HG02852 (cell line): ENCODE data around the gene MAPKAPK2.
A peak's percentile ranks its signal among the peaks of the same experiment; 100 is the strongest.

Source experiments
- ATAC-seq: cut with Tn5 transposase; IDR thresholded peaks from one replicate; pipeline ENCODE4 v1.9.1; 2021; ENCODE audit warnings: mild to moderate bottlenecking, moderate library complexity; ENCODE audit not compliant: unreplicated experiment

MAPKAPK2 gene

DNA sequence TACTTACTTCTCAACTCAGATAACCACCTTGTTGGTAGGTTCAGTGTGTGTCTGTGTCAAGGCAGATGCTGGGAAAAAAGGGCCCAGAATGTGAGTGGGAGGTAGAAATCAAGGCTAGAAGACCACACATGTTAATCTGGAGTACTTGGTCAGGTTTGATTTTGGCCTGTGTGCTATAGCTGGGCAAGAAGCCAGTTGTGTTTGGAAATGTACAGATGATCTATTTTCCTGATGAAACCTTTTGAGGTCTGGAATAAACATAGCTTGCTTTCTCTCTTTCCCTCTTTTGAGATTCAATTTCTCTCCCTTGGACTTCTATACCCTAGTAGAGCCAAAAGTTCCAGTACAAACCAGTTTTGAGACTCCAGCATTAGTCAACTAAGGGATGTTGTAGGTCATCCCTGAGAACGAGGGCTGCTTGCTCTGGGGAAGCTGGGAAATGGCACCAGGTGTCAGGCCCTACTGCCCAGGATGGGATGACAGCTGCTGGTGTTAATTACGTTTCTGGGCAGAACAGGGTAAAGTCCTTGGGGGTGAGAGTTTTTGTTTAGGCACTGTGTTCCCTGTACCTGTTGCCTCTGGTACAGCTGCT, 15.8 kb downstream of the MAPKAPK2 start:
- no peak for ATAC-seq

DNA sequence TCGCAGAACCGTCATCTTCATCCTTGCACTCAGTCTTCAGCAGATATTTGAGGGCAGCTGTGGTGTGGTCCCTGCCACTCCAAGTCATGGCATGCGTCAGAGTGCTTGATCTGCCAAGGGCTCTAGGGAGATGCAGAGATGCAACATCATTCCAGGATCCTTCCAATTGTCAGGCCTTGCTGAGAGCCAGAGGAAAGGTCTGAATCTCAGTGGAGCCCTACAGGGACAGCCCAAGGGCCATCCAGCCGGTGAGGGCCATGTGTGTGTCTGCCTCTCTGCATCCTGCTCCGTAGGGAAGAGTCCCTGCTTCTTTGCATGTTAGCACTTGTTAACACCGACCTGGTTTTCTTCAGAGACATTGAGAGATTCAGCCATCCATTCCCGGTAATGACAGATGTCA, 17.6 kb downstream of the MAPKAPK2 start:
- ATAC-seq, result no peak

DNA sequence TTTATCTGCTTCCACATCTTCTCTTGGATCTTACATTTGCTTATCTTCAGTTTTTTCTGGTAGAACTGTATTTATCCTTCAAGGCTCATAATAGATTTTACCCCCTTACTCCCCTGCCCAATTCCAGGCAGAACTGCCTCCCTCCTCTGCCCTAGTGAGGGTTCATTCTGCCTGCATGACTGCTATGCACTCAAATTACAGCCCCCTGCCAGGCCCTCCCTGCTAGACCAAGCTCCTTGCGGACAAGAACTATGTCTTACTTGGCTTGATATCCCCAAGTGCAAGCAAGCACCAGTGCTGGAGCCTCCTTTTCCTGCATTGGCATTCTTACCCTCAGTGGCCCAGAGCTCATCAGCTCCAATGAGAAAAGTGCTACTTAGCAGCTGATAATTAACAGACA, 18.1 kb downstream of the MAPKAPK2 start:
- no peak for ATAC-seq

DNA sequence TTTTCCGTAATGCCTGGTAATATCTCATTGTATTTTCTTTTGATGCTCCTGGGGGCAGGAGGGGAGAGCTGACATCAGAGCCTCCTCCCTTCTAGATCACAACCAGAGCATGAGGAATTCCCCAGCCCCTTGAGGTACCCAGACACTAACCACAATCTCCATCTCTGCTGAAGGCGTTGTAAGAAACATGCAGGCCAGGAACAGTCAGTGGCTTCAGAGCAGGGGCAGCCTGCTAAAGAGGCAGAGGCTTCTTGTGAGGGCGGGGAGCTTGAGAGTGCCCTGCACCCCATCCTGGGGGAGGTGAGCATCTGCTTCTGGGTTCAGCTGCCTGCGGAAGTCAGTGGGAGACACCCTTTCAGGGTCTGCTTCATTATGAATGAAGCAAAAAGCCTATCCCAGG, 19.0 kb downstream of the MAPKAPK2 start:
- ATAC-seq, result peak; percentile 52

DNA sequence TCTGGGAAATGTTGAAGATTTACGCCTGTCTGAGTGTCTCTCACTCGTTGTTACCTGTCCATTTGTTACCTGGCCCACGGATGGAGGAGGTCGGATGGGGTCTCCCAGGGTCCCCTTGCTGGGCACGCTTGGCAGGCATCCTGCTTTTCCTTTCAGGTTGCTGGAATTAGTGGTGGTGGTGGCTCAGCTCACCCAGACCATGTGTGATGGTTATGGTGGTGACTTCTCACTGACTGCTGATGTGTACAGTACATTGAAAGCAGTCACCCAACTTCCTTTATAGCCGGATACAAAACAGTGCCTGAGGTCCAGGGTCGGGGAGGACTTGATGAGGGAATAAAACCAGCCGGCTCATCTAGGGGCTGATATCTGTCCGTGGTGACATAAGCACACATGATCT, 19.5 kb downstream of the MAPKAPK2 start:
- no peak for ATAC-seq

DNA sequence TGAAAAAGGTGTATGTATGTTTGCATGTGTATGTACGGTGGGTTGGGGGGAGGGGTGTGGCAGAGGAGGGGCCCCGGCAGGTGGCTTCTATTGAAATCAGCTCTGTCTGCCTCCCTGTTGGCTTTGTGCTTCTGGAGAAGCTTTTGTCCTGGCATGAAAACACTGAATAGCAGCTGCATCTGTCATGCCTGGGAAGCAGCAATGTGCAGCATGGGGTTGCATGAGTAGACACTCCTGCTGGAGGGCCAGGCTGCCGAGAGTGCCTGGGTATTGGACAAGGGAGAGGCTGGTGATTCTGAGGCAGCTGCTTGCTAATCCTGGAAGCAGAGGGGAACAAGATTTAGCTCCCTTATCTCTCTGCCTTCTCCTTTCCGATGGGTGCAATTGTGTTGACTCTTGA, 20.5 kb downstream of the MAPKAPK2 start:
- no peak for ATAC-seq

DNA sequence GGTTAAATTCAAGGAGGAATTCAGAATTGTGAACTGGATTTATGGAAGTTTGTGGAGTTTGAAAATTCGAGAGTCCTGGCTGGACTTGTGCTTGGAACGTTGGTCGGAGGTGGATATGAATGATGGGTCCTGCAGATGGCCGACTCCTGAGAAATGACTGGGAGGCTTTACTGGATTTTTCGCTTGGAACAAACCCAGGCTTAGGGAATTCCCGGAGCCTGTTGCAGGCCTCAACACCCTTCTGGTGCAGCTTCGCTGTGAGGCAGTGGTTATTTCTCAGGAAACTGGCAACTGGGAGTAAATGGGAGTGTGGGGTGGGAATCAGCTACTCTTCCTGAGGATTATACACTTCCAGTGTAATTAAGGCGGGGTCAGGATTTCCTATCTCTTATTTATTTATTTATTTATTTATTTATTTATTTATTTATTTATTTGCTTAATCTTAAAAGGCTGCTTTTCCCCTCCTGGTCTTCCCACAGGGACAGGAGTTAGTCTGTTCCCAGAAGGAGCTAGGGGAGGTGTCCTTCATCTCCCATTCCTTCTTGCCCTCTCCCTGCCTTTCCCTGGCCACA, 21.1 kb downstream of the MAPKAPK2 start:
- ATAC-seq, result no peak

DNA sequence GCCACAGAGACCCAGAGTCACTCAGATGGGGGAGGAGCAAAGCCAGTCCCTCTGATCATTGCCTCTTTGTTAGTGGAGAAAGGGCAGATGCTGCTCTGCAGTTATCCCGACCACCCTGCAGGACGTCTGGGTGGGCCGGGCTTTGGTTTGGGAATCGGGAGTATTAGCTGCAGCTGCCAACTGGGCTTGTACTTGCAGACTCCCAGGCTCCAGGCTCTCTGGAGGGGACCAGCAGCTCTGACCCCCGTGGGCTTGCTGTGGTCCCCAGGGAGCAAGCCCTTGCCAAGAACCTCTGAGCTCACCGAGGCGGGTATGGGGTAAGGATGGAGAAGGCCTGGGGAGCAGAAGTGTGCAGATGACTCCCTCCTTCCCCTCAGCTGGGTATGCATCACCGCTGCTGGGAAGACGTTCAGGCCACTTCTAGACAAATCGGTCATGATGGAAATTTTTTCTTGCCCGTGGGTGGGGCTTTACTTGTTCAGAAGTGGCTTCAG, 21.6 kb downstream of the MAPKAPK2 start:
- ATAC-seq, result no peak

DNA sequence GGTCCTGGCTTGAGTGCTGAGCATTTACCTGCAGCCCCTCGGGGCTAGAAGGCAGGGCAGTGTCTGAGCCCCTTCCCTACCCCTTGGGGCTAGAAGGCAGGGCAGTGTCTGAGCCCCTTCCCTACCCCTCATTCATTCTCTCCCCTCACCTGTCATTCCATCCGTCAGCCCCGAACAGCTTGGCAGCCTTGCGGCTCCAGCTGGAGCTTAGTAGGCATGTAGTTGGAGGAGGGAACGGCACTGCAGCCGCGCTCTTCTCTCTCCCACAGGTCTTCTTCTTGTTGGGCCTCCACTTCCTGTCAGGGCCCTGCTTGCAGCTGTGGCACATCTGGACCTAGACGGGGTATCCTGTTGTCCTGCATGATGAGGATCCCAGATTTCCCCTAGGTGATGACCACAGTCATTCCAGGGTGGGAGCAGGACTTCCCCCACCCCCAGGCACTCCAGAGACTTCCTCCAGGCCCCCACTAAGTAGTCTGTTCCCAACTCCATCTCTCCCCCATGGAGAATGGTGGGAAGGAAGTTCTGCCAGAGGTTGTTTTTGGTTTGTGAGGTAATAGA, 22.2 kb downstream of the MAPKAPK2 start:
- no peak for ATAC-seq

DNA sequence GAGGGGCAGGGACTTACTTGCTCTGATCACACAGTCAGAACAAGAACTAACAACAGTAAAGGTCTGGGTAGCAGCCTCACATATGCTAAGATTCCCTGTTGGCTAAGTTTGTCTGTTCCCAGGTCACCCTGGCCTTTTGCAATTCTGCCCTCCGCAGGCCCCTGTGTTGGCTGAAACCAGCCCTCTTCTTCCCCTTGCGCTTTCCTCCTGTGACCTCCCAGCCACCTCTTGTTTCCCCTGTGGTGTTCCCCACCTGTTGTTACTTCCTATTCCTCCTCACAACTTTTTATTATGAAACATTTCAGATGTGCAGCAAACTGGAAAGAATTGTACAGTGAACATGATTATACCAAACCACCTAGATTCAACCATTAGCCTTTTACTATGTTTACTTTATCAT, 23.4 kb downstream of the MAPKAPK2 start:
- ATAC-seq, result peak; percentile 70

DNA sequence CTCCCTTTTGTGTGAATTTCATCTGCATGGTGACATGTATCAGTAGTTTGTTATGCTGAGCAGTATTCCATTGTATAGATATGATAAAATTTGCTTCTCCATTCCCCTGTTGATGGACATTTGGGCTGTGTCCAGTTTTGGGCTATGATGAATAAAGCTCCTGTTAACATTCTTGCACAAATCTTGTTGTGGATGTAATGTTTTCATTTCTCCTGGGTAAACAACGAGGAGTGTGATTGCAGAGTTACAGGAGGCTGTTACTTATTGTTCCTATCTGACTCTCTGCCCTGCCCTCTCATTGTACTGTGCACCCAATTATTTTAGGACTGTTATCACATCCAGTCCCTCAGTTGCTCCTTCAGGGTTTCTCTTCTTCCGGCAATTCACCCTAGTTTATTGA, 24.2 kb downstream of the MAPKAPK2 start:
- ATAC-seq, result no peak

DNA sequence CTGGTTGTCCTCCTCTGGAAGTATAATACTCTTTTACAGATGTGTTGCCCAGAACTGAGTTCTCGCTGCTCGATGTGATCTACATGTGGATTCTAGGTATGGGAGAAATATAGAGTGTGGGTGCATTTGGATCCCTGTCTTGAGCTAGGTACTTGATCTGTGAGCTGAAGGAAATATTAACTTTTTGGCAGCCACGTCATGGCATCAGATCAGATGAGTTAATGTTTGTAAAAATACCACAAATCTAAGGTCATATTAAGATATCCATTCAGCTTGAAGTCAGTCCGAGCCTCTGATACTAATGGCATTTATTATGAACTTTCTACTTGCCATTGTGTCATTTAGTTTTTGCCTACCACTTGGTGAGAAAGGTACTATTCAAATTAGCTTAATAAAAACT, 24.6 kb downstream of the MAPKAPK2 start:
- ATAC-seq, result no peak

DNA sequence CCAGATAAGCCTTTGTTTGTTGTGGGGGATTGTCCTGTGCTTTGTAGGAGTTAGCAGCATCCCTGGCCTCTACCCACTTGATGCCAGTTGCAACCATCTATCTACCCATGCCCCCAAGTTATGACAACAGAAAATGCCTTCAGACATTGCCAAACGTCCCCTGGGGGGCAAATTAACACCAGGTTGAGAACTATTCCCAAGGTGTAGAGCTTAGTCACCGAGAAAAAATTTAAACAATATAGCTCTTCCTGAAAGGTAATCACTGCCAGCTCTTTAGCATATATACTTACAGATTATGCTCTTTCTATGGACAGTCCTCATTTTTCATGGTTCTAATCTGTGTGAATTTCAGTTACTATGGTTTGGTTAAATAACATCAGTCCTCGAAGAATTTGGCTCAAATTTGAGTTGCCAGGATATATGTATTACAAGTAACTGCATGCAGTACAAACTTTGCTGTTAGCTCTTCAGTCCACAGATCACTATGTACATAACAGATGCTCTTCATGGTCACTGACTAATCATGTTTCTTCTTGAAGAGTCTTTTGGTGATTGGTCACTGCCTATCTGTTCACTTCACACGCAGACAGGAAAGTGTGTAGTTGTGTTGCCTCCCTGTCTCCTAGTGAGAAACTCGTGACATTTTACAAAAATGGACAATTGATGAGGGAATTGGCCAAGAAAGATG, 25.2 kb downstream of the MAPKAPK2 start:
- no peak for ATAC-seq

DNA sequence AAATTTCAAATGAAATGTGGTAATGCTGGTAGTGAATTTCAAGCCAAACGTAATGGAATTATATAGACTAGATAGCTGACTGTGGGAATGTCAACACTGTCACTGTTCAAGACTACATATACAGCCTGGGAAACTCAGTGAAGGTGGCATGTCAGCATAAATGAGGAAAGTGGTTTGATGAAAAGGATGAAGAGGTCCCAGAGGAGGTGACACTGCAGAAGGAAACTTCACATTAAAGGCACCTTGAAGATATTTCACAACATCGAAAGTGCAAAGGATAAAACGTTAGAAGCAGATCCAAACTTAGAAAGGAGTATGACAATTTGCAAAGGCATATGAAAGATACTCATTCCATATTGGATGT, 25.7 kb downstream of the MAPKAPK2 start:
- no peak for ATAC-seq

DNA sequence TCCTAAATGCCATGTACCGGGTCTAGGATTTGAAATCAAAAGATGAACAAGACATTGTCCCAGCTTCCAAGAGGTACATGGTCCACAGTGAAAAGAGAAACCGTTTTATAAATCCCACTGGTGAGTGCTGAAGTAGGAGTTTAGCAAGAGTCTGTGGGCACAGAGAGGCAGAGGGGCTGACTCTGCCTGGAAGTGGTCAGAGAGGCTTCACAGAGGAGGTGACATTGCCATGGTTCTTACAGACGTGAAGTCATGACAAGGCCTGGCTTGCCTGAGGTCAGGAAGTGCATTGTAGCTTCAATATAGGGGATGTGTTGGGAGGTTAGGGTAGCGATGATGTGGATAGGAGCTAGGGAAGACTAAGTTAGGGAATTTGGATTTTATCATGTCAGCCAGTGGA, 28.4 kb downstream of the MAPKAPK2 start:
- ATAC-seq, result no peak

DNA sequence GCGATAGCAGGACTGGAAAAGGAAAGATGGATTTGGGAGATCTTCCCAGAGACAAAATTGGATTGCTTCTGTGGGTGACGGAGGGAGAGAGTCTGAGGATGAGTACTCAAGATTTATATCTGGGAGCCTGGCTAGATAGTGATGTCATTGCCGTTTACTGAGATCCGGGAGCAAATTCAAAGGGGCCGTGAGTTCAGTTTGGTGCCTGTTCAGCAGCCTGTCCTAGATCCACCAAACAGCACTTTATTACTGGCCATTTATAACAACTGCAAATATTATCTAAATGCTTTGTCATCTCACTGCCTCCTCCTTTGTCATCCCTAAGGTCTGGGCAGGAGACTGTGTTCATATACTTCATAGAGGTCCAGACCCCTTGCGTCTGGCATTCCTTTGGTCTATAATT, 29.2 kb downstream of the MAPKAPK2 start:
- ATAC-seq, result no peak

DNA sequence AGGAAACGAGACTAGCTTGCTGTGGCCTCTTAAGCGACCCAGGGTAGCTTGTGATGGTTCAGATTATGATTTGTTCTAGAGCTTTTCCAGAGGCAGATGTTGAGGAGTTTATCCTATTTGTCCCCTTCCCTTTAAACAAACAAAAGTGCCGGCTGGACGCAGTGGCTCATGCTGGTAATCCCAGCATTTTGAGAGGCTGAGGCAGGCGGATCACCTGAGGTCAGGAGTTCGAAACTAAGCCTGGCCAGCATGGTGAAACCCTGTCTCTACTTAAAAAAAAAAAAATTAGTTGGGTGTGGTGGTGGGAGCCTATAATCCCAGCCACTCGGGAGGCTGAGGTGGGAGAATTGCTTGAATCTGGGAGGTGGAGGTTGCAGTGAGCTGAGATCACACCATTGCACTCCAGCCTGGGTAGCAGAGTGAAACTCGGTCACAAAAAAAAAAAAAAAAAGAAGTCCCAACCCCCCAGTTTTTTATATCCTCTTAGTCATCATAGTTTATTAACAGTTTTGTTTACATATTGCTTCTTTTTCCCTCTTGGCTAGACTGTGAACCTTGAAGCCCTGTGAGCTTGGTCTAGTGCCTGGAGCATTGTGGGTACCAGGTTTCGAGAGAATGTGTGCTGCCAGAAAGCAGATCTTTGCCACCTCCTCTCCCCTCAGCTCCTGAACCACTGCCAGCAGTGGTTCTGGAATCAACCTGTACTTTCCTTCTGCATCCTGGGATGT, 29.8 kb downstream of the MAPKAPK2 start:
- ATAC-seq, result no peak

DNA sequence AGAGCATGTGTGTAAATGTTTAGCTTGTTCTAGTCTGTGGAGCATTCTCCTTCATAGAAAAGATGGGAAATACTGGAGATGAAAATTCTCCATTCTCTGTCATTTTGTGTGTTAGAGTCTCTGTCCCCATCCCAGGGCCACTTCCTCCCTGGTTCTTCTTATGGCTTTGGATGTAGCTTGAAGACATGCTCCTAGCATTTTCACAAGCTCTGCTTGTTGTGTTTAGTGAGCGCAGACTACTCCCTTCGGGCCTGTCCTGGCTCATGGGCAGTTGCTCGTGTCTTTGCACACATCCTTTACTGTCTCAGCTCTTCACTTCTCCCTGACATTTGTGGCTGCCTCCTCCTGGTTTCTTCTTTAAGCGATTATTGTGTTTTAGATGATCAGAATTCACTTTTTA, 30.4 kb downstream of the MAPKAPK2 start:
- no peak for ATAC-seq

DNA sequence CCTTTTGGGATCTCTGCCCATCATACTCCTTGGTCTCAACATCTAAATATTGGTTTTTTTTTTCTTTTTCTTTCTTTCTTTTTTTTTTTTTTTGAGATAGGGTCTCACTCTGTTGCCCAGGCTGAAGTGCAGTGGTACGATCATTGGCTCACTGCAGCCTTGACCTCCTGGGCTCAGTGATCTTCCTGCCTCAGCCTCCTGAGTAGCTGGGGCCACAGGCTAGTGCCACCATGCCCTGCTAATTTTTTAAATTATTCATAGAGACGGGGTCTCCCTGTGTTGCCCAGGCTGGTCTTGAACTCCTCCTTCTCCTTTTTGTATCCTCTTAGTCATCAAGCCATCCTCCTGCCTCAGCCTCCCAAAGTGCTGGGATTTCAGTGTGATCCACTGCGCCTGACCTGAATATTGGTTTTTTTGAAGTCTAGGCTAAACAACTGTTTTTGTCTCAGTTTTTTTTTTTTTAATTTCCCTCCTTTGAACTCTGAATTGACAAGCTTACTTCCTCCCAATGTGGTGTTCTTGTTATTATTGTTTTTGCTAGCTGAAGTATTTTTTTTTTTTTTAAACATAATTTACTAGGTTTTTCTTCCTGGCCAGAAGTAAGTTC, 30.9 kb downstream of the MAPKAPK2 start:
- no peak for ATAC-seq

DNA sequence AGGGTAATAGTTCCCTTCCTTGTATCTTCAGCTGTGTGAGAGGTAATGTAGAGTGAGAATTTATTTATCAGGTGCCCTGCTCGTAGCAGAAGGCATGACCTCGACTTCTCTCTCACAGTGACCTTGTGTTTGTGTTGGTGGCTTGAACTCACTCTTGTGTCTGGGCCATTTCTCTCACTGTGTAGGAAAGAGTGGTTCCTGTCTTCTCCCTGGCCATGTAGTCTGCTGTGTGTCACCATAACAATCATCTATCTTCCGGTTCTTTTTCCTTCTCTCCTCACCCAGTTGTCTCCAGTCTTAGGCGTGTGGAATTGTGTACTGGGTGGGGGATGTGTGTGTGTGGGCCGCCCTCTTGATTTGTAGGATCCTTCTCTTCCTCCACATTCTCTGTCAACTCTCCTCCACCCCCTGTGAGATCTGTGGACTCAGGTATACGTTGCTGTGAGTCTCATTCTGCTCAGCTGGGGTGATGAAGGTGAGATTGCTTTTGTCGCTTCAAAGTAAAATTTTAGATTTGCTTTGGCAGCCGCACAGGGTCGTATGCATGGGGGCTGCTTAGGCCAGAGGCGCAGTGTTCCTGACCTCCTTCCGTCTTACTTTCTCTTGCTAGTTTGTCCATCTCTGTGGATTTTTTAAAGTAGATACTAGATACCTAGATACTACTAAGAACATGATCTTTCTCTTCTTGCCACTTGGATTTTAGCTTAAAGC, 31.6 kb downstream of the MAPKAPK2 start:
- ATAC-seq, result no peak
